HEK293T (cell line): ENCODE results near the gene FKBP1B.

Source experiments
- BHLHE40 ChIP-seq: fragments of 450-650 bp; IDR thresholded peaks from 2 replicates; pipeline ENCODE4 v1.6.1; 2016; ENCODE audit warnings: mild to moderate bottlenecking, moderate library complexity, borderline replicate concordance
- CTBP1 ChIP-seq: fragments of 450-650 bp; IDR thresholded peaks from 2 replicates; pipeline ENCODE4 v1.6.1; 2016; ENCODE audit warnings: borderline replicate concordance
- ELF4 ChIP-seq: fragments of 450-650 bp; IDR thresholded peaks from 2 replicates; pipeline ENCODE4 v1.6.1; 2017; ENCODE audit warnings: antibody characterized with exemption
- FOXK2 ChIP-seq: fragments of 450-650 bp; IDR thresholded peaks from 2 replicates; pipeline ENCODE4 v1.6.1; 2016; ENCODE audit warnings: mild to moderate bottlenecking
- FOXM1 ChIP-seq: fragments of 450-650 bp; IDR thresholded peaks from 2 replicates; pipeline ENCODE4 v1.6.1; 2017; ENCODE audit warnings: mild to moderate bottlenecking, borderline replicate concordance
- HDGF ChIP-seq: fragments of 450-650 bp; IDR thresholded peaks from 2 replicates; pipeline ENCODE4 v1.6.1; 2017; ENCODE audit warnings: antibody characterized with exemption, borderline replicate concordance
- LEF1 ChIP-seq: fragments of 450-650 bp; IDR thresholded peaks from 2 replicates; pipeline ENCODE4 v1.6.1; 2017; ENCODE audit warnings: mild to moderate bottlenecking, borderline replicate concordance
- NFRKB ChIP-seq: fragments of 450-650 bp; IDR thresholded peaks from 2 replicates; pipeline ENCODE4 v1.6.1; 2016; ENCODE audit warnings: mild to moderate bottlenecking, moderate library complexity
- SP1 ChIP-seq: fragments of 450-650 bp; IDR thresholded peaks from 2 replicates; pipeline ENCODE4 v1.6.1; 2017
- SUZ12 ChIP-seq: fragments of 450-650 bp; IDR thresholded peaks from 2 replicates; pipeline ENCODE4 v1.6.1; 2016; ENCODE audit warnings: mild to moderate bottlenecking
- TARDBP ChIP-seq: fragments of 450-650 bp; IDR thresholded peaks from 2 replicates; pipeline ENCODE4 v1.6.1; 2016
- ZNF384 ChIP-seq: fragments of 450-650 bp; IDR thresholded peaks from 2 replicates; pipeline ENCODE4 v1.6.1; 2016

DNA sequence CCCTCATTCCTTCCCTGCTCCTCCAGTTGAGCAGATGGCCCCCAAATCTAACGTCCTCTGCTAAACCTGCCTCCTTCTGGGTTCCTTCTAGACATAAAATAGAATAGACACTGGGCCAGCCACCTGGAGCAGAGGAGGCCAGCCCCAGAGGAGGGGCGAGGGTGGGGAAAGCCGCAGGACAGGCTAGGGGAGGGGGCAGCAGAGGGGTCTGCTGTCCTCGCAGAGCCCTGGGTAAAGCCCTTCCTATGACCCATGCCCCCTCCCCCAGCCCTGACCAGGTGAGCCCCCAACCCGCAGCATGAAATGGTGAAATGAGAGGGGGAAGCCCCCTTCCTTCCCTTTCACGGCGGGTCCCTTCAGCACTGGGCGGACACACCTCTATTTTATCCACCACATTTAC lies 31.8 kb upstream of the FKBP1B start:
- TF ChIP-seq CTBP1 = no peak
- TF ChIP-seq SUZ12 = no peak
- TF ChIP-seq SP1 = no peak
- no peak for TF ChIP-seq ELF4
- no peak for TF ChIP-seq ZNF384
- no peak for TF ChIP-seq HDGF
- TF ChIP-seq TARDBP = no peak
- TF ChIP-seq FOXK2 = no peak
- no peak for TF ChIP-seq BHLHE40
- TF ChIP-seq NFRKB = no peak
- TF ChIP-seq FOXM1 = no peak
- TF ChIP-seq LEF1 = no peak
